Fibroblast of skin of left quadriceps (primary cell): ENCODE measurements around the gene EXOC3.

ENCODE experiments used
- DNase-seq, 2 experiments: peaks; one replicate each; pipeline ENCODE4 v3.0.0-alpha.2; 2013; ENCODE audit warnings: low read depth in 2 of 2

The EXOC3 gene

DNA sequence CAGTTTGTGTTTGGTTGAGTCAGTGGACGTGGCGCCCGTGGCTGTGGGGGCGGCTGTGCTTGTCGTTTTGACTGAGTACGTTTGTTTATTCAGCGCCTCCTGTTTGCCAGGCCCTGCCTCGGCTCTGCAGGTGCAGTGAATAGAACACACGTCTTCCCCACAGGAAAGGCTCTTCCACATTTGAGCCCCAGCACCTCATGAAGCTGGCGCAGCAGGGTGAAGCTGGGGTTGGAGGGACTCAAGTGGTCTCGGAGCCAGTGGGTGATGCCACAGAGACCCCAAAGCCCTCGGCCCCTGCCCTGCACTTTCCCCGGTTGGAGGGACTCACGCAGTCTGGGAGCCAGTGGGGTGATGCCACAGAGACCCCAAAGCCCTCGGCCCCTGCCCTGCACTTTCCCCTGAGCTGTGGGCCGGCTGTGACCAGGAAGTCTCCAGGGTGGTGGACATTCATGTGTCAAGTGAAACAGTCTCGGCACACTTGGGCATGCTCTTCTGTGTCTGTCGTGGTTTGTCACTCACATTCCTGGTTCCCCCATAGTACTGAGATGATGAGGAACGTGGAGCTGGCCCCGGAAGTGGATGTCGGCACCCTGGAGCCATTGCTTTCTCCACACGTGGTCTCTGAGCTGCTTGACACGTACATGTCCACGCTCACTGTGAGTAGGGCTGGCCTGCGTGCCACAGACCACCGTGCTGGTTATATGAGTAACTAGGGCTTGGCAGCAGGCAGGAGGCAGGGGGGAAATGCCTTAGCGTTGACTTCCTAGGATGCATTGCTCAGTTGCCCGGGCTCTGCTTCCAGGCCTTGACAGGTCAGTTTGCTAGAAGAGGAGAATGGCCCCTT lies 13.6 kb downstream of the EXOC3 start:
- no peak for DNase-seq

DNA sequence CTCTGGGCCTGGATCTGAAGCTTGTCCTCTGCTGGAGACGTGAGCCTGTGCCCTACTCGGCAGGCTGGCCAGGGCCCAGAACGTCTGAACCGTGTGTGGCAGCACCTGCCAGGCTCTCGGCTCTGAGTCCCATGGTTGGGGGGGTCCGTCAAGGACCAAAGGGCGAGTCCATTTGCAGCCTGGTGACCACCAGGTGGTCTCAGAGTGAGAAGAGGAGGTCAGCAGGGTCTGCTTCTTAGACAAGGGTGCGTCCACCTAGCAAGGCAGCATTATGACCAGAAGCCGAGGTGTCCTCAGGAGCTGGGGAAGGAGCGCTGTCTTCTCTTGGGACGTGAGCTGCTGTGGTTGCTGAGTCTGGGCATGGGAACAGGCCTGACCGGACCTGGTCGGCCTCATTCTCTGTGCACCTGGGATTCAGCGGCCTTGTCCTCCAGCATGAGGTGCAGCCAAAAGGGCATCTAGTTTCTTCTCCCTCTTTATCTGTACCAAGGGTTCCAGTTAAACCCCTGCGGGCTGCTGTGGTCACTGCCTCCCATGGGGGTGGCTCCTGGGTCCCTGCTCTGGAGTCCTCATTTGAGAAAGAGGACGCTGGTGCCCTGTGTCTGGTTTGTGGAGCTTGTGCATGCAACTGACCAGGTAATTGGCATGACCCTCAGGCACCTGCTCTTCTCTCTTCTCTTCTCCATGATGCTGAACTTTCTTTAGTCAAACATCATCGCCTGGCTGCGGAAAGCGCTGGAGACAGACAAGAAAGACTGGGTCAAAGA lies 14.4 kb downstream of the EXOC3 start:
- DNase-seq, result no peak

GRCh38 chr5:458547-459353 lies 15.8 kb downstream of the EXOC3 start:
- DNase-seq, result no peak

DNA sequence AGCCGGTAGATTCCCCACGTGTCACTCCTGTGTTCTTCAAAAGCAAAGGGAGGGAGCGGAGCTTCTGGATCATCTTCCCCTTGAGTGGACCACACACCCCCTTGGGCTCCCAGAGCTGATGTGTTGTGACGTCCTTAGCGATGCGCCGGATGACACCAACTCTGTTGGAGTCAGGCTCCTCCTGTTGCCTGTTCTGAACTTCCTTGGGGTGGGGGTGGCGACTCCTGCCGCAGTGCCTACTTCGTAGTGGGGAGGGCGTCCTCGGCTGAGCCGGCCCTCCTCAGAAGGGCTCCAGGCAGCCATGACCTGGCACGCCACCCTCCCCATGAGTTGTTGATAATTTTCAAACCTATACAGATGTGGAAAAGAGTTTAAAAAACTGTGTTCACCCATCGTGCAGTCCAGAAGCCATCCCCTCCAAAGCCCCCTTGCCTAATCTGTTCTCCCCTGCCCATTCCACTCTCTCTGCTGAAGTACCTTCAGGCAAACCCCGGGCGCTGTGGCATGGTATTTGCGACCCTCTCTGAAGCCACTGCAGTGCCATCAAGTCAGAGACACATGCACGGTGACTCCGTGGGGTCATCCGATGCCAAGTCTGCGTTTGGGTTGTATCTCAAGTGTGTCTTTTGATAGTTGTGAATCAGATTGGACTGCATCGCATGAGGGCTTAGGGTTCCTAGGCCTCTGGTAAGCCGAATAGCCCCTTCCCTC lies 16.7 kb downstream of the EXOC3 start:
- DNase-seq, result no peak

DNA sequence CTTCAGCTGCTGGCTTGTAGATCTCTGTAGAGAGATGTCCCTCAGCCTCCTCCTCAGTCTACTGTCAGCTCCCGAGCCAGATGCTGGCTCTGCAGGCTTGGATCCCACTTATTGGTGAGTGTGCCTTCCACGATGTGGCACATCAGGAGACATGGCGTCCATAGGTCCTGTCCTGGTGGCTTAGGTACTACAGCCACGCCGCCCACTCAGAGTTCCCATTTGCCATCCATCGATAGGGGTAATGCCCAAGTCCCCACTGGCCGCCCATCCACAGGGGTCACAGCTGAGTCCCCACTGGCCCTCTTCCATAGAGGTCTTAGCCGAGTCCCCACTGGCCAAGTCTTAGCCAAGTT lies 17.3 kb downstream of the EXOC3 start:
- DNase-seq, result no peak

- DNase-seq, result no peak
These were observed 19.1 kb downstream of the EXOC3 start for GRCh38 chr5:462051-462481.

GRCh38 chr5:463301-463700 lies 20.3 kb downstream of the EXOC3 start:
- DNase-seq, result no peak

DNA sequence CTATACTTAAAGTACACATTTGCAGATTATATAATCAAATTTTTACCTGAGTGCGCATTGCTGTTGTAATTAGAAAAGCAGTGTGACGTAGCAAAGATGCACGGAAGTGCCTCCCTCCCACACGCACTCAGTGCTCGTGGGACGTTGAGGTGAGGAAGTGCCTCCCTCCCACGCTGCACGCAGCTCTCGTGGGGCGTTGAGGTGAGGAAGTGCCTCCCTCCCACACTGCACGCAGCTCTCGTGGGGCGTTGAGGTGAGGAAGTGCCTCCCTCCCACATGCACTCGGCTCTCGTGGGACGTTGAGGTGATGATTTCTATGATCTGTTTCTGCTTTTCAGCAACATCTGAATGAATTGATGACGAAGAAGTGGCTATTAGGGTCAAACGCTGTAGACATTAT lies 21.0 kb downstream of the EXOC3 start:
- no peak for DNase-seq

- no peak for DNase-seq
These were observed 21.5 kb downstream of the EXOC3 start for GRCh38 chr5:464446-464842.

- DNase-seq, result no peak
These were observed 22.0 kb downstream of the EXOC3 start for GRCh38 chr5:464843-465590.

- DNase-seq, result no peak
These were observed 22.8 kb downstream of the EXOC3 start for GRCh38 chr5:465591-466403.

DNA sequence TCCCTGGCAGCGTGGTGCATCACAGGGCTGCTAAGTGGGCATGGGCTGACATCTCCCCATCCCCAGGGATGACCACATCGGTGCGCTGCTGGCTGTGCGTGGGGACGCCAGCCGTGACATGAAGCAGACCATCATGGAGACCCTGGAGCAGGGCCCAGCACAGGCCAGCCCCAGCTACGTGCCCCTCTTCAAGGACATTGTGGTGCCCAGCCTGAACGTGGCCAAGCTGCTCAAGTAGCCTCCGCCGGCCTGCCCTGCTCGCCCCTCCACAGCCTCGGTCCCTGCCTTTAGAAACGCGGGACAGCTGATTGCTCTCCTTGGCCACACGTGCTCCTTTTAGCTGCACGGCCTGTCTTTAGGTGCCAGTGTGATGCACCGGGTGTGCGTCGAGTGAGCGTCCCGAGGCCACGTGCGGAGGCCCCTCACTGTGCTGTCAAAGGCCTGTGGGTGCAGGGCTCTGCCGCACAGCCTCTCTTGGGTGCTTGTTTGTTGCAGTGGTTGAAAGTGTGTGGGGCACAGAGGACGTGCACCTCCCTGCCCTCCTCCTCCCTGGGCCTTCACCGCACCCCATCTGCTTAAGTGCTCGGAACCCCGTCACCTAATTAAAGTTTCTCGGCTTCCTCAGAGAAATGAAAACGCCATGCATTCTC lies 23.8 kb downstream of the EXOC3 start:
- no peak for DNase-seq

- DNase-seq, result no peak
These were observed 25.4 kb downstream of the EXOC3 start for GRCh38 chr5:468401-468800.

GRCh38 chr5:469752-470483 lies 26.9 kb downstream of the EXOC3 start:
- no peak for DNase-seq

DNA sequence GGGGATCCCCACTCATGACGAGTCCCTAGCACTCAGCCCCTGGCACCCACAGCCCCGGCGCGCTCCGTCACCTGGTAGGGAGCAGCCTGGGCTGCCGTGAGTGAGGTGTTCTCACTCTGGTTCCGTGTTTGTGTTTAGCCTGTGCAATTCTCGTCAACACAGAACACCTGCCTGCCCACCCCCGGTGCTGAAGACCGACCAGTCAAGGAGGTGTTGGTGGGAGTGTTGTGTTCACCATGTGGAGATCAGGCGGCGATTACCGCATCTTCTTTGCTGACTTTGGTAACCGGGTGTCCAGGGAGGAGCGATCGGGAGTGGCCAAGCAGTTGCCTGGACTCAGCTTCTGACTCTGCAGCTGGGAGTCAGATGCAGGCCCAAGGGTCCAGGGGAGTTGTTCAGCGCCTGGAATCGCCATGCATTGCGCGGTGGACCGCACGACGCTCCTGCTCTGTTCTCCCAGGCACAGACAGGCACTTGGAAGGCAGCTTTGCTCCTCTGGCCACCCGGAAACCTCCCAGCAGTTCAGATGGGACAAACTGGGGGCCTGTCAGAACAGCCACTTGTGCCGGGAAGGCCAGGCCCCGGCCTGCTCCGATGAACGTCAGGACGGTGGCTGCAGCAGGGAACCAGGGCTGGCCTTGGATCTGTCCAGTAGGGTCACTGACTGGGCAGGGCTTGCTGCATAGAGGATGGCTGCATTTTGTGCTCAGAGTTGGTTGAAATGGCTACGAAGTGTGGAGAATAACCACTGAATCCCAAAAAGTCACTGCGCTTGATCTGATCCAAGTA lies 28.2 kb downstream of the EXOC3 start:
- no peak for DNase-seq

DNA sequence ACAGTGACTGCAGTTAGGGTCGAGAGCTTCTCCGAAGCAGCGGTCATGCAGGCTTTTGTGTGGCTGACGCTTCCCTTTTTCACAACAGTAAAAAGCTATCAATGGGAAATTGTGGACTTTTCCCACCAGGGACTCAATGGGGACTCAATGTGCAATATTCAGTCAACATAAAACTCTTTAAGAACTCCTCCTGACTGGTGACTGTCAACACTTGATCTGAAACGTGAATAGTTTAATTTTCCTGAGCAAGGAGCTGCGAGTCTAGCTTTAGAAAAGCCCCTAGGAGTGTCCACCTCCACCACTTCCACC lies 28.7 kb downstream of the EXOC3 start:
- no peak for DNase-seq

GRCh38 chr5:472076-472655 lies 29.2 kb downstream of the EXOC3 start:
- no peak for DNase-seq
